HepG2 (cell line): Measurements from ENCODE around the gene HOPX. TPM values are rescaled to one million over a fixed set of nuclear protein-coding genes. Genes with fewer than 3 reads are reported as not detected.

Experiments used
- ATAC-seq: fragments of 200-7000 bp; cut with Tn5 transposase; 3 replicates; pipeline ENCODE4 v1.9.1; 2020; ENCODE audit warnings: mild to moderate bottlenecking, moderate library complexity
- BruUV-seq: library from RNA; stranded (reverse); fragments of 400-500 nt; replicated peaks from 2 replicates; lab custom pipeline; 2021; lab: Mats Ljungman, UMichigan
- CTCF ChIA-PET: fragments of 300-600 bp; formaldehyde crosslinking; extraction: SDS; loops from one replicate; lab custom pipeline; 2021; ENCODE audit warnings: low total read pairs, inconsistent platforms, low intra/inter-chr PET ratio; lab: Yijun Ruan, JAX
- POLR2A ChIA-PET: fragments of 350-600 bp; sonication (Branson Sonifier 250); formaldehyde crosslinking; loops from one replicate; lab custom pipeline; 2020; ENCODE audit warnings: antibody characterized with exemption, inconsistent platforms; lab: Yijun Ruan, JAX
- DNase-seq: peaks from one replicate; pipeline ENCODE4 v3.0.0-alpha.2; 2015; ENCODE audit warnings: low spot score
- FAIRE-seq: peaks from 3 replicates; lab custom pipeline; 2011; peaks lifted over from hg19 to GRCh38; lab: Jason Lieb, UNC
- H2AFZ ChIP-seq: one replicate; pipeline ENCODE4 v1.6.1; 2011; ENCODE audit warnings: low read length, inconsistent platforms
- H3K27ac ChIP-seq: fragments of 300-600 bp; 3 replicates; pipeline ENCODE4 v1.8.0; 2011; ENCODE audit warnings: mixed run types, mild to moderate bottlenecking, mixed read lengths, low read length, inconsistent platforms; ENCODE audit not compliant: insufficient read depth; ENCODE audit errors: extremely low read length
- H3K27me3 ChIP-seq, 2 experiments: fragments of 200-600 bp in 1 of 2; 2 replicates in 1 of 2; 3 replicates in 1 of 2; pipeline versions ENCODE4 v1.6.0 to v1.8.0; 2011; ENCODE audit warnings: low read length in 2 of 2, mild to moderate bottlenecking in 2 of 2, moderate library complexity in 2 of 2, inconsistent platforms in 1 of 2; ENCODE audit not compliant: insufficient read depth in 2 of 2, control insufficient read depth in 1 of 2
- H3K36me3 ChIP-seq, 2 experiments: fragments of 200-600 bp in 1 of 2; replicated peaks in 1 of 2; 2 replicates in 1 of 2; 3 replicates in 1 of 2; pipeline versions ENCODE4 v1.5.1 to v1.8.0; 2011; ENCODE audit warnings: low read length in 2 of 2, inconsistent platforms in 1 of 2; ENCODE audit not compliant: insufficient read depth in 2 of 2, control insufficient read depth in 1 of 2
- H3K4me1 ChIP-seq: 2 replicates; pipeline ENCODE4 v1.5.1; 2012; ENCODE audit warnings: low read length, inconsistent platforms; ENCODE audit not compliant: insufficient read depth
- H3K4me2 ChIP-seq: 2 replicates; pipeline ENCODE4 v1.6.0; 2011; ENCODE audit warnings: low read depth, low read length, inconsistent platforms
- H3K4me3 ChIP-seq, 3 experiments: fragments of 200-600 bp in 1 of 3; sonication (generic), shearing (Covaris generic) in 1 of 3; replicated peaks in 1 of 3; 2 replicates each; pipeline ENCODE4 v1.5.1; 2011 to 2016; ENCODE audit warnings: low read length in 3 of 3, inconsistent platforms in 2 of 3, low read depth in 2 of 3, mild to moderate bottlenecking in 2 of 3, control low read depth in 1 of 3, mixed read lengths in 1 of 3; ENCODE audit not compliant: insufficient read depth in 1 of 3
- H3K79me2 ChIP-seq: one replicate; pipeline ENCODE4 v1.6.1; 2011; ENCODE audit warnings: low read length, inconsistent platforms; ENCODE audit not compliant: insufficient read depth
- H3K9ac ChIP-seq: 2 replicates; pipeline ENCODE4 v1.6.0; 2011; ENCODE audit warnings: mild to moderate bottlenecking, low read depth, low read length, inconsistent platforms; ENCODE audit not compliant: insufficient read depth
- H3K9me3 ChIP-seq: 2 replicates; pipeline ENCODE4 v1.5.1; 2012; ENCODE audit warnings: mild to moderate bottlenecking, low read length
- H4K20me1 ChIP-seq: 2 replicates; pipeline ENCODE4 v1.6.0; 2011; ENCODE audit warnings: inconsistent platforms, mild to moderate bottlenecking, low read length, moderate library complexity; ENCODE audit not compliant: insufficient read depth
- AGO1 ChIP-seq: fragments of 200-400 bp; formaldehyde crosslinking; IDR thresholded peaks from 2 replicates; pipeline ENCODE4 v1.6.1; 2017; ENCODE audit warnings: mild to moderate bottlenecking, low read depth, low read length, moderate library complexity; ENCODE audit not compliant: poor library complexity, severe bottlenecking
- CEBPG ChIP-seq: IDR thresholded peaks from 2 replicates; pipeline ENCODE4 v1.6.1; 2016
- HDAC6 ChIP-seq: fragments of 200-600 bp; sonication (generic); IDR thresholded peaks from 2 replicates; pipeline ENCODE4 v1.7.0; 2017; ENCODE audit warnings: mild to moderate bottlenecking, antibody characterized with exemption, low read length, low read depth
- HNF4G ChIP-seq, 2 experiments: sonication (generic) in 1 of 2; formaldehyde crosslinking in 1 of 2; IDR thresholded peaks; 2 replicates each; pipeline versions ENCODE4 v1.4.0 to v1.6.1; 2011 to 2020; ENCODE audit warnings: borderline replicate concordance in 2 of 2, low read depth in 2 of 2, mild to moderate bottlenecking in 2 of 2, low read length in 1 of 2, missing genetic modification reagents in 1 of 2, moderate library complexity in 1 of 2
- ISL2 ChIP-seq: sonication (generic); formaldehyde crosslinking; IDR thresholded peaks from 2 replicates; pipeline ENCODE4 v1.5.0; 2020; ENCODE audit warnings: missing genetic modification reagents
- KIAA2018 ChIP-seq: sonication (generic); formaldehyde crosslinking; IDR thresholded peaks from 2 replicates; pipeline ENCODE4 v1.5.0; 2020; ENCODE audit warnings: mild to moderate bottlenecking, missing genetic modification reagents, borderline replicate concordance
- SRSF1 ChIP-seq: fragments of 200-400 bp; formaldehyde crosslinking; optimal IDR thresholded peaks from 2 replicates; pipeline ENCODE3; 2017; ENCODE audit warnings: mild to moderate bottlenecking, low read depth, low read length, moderate library complexity
- ZBTB26 ChIP-seq: IDR thresholded peaks from 2 replicates; pipeline ENCODE4 v1.6.1; 2016; ENCODE audit warnings: missing compliant biosample characterization, missing genetic modification reagents, borderline replicate concordance
- ZNF205 ChIP-seq: IDR thresholded peaks from 2 replicates; pipeline ENCODE4 v1.6.1; 2018; ENCODE audit warnings: missing biosample characterization, missing genetic modification reagents
- ZNF691 ChIP-seq: sonication (generic); formaldehyde crosslinking; IDR thresholded peaks from 2 replicates; pipeline ENCODE4 v1.4.0; 2020; ENCODE audit warnings: missing genetic modification reagents, low read depth, mild to moderate bottlenecking, borderline replicate concordance
- ZSCAN20 ChIP-seq: sonication (generic); formaldehyde crosslinking; IDR thresholded peaks from 2 replicates; pipeline ENCODE4 v1.4.0; 2020; ENCODE audit warnings: missing genetic modification reagents, mild to moderate bottlenecking, borderline replicate concordance
- WGBS: methylation state at CpG from one replicate; pipeline ENCODE4 v1.1.6; 2017; ENCODE audit warnings: low lambda C conversion rate; 5-methylcytosine and 5-hydroxymethylcytosine counted together
- in situ Hi-C: cut with HindIII; loops from 2 replicates; pipeline ENCODE4 v1.10.0; 2017; ENCODE audit warnings: low pct_unique_long_range_greater_than_20kb; ENCODE audit not compliant: extremely low pct_ligation_motif_present
- intact Hi-C: fragments of 100-400 bp; cut with micrococcal nuclease; formaldehyde crosslinking; loops from one replicate; pipeline ENCODE4 v1.10.0; 2022; ENCODE audit not compliant: unreplicated experiment
- polyA plus RNA-seq, 8 experiments: library from polyadenylated mRNA; depleted of rRNA in 3 of 8; stranded (reverse) in 7 of 8; unstranded in 1 of 8; fragments of >200 nt; fragmentation: Illumina TruSeq in 4 of 8; extraction: Trizol in 4 of 8; gene quantifications; 2 replicates each; pipeline versions ENCODE4 v1.2.1 to v1.2.3, GENCODE V29; 2011 to 2016; ENCODE audit warnings: low read depth in 4 of 8, missing spikeins in 1 of 8, mixed read lengths in 1 of 8; ENCODE audit not compliant: insufficient read depth in 1 of 8
- total RNA-seq, 5 experiments: library from RNA; depleted of rRNA; stranded (reverse); fragments of >200 nt; fragmentation: Illumina TruSeq; extraction: Trizol; gene quantifications; 2 replicates each; pipeline ENCODE4 v1.2.3, GENCODE V29; 2016; ENCODE audit warnings: low read depth in 1 of 5

Gene HOPX
- total and polyA plus RNA-seq, 2 of the 13 experiments (the other 11 are each of a cell fraction or from before 2014, with no cell fraction given), result not detected

- TF ChIP-seq ZBTB26 (no peak), SRSF1 (no peak), ISL2 (CRISPR knock-in tag) (no peak)
Measured at GRCh38 chr4:56692576-56692975, 11.5 kb upstream of the HOPX start (continued).

GRCh38 chr4:56691425-56691824, 10.3 kb upstream of the HOPX start:
- in situ Hi-C loops (no loop called here), intact Hi-C loops (no loop called here)
- H2AFZ ChIP-seq, result no peak overlapping the region
- ChIA-PET CTCF (no interaction called here), POLR2A (no interaction called here)
- H3K4me3 ChIP-seq, result no peak overlapping the region
- H3K9me3 ChIP-seq, result no peaks in the 10 kb centered on the region
- no peaks in the 10 kb centered on the region for H3K36me3 ChIP-seq
- no peak overlapping the region for H3K4me2 ChIP-seq
- 0% methylated on average over 3 of the region's 3 CpGs for WGBS
- ATAC-seq (no peak), FAIRE-seq (no peak), DNase-seq (no peak)
- BruUV-seq, result no TSS peak
- H3K4me1 ChIP-seq, result no peaks in the 10 kb centered on the region
- H3K27ac ChIP-seq, result no peak overlapping the region
- no peaks in the 10 kb centered on the region for H3K79me2 ChIP-seq
- TF ChIP-seq CEBPG (CRISPR knock-in tag), result no peak
- no peak for TF ChIP-seq AGO1
- no peak for TF ChIP-seq ZSCAN20 (CRISPR knock-in tag)
- no peak for TF ChIP-seq HDAC6
- TF ChIP-seq KIAA2018 (CRISPR knock-in tag), result no peak
- TF ChIP-seq ZNF691 (CRISPR knock-in tag), result no peak
- no peak for TF ChIP-seq HNF4G (IDR thresholded peaks at IDR 0.05; ENCODE audit: borderline replicate concordance, low read depth, low read length)
- no peak for TF ChIP-seq HNF4G (CRISPR knock-in tag; IDR thresholded peaks at IDR 0.05; ENCODE audit: borderline replicate concordance, low read depth)
- no peak for TF ChIP-seq ZNF205 (CRISPR knock-in tag)
- no peaks in the 10 kb centered on the region; a peak in 1 of 5 replicates for H3K27me3 ChIP-seq
- no peaks in the 10 kb centered on the region for H4K20me1 ChIP-seq
- H3K9ac ChIP-seq, result no peak overlapping the region
